Keratinocyte (primary cell): ENCODE data around the gene MCAM.

Experiments
- EZH2 ChIP-seq: IDR thresholded peaks from one replicate; pipeline ENCODE4 v1.6.1; 2012; ENCODE audit warnings: inconsistent platforms, mild to moderate bottlenecking, low read length, moderate library complexity
- TF ChIP-seq, protein P1 (sequence below), 3 experiments: IDR thresholded peaks in 1 of 3; conservative IDR thresholded peaks in 1 of 3; optimal IDR thresholded peaks in 1 of 3; 2 replicates in 2 of 3; 3 replicates in 1 of 3; pipeline versions ENCODE3 to v1.5.1; 2011; ENCODE audit warnings: low read length in 3 of 3, mild to moderate bottlenecking in 3 of 3, moderate library complexity in 2 of 3, control low read depth in 1 of 3, inconsistent platforms in 1 of 3; ENCODE audit not compliant: insufficient read depth in 2 of 3; ENCODE audit errors: extremely low read depth in 1 of 3

DNA sequence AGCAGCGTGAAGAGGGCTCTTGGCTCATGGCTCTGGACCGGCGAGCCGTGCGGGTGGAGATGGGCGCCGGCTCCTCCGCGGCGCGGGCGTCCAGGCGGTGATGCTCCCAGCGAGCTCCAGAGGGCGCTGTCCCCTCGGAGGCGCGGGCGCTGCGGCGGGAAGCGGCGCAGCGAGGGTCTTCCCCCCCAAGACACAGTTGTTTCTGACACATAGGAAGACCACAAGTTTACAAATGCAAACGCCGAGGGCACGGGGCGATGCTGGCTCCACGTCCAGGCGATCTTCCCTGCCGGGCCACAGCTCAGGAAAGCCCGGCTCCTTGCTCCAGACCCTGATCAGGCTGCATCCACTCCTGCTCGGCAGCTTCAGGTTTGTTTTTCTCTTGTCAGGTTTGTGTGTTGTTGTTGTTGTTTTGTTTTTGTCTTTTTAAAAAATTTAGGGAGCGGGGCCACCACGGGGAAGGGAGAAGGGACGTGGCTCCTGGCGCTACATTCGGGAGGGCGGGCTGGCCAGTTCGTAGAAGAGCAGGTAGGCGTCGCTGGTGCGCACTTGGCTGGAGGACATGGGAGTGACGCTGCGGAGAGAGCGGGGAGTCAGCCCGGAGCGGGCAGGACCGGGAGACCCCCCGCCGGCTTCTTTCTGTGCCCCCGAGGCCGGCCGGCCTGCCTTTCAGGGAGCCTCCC is 39.6 kb upstream of the MCAM start:
- TF ChIP-seq, protein P1, sequence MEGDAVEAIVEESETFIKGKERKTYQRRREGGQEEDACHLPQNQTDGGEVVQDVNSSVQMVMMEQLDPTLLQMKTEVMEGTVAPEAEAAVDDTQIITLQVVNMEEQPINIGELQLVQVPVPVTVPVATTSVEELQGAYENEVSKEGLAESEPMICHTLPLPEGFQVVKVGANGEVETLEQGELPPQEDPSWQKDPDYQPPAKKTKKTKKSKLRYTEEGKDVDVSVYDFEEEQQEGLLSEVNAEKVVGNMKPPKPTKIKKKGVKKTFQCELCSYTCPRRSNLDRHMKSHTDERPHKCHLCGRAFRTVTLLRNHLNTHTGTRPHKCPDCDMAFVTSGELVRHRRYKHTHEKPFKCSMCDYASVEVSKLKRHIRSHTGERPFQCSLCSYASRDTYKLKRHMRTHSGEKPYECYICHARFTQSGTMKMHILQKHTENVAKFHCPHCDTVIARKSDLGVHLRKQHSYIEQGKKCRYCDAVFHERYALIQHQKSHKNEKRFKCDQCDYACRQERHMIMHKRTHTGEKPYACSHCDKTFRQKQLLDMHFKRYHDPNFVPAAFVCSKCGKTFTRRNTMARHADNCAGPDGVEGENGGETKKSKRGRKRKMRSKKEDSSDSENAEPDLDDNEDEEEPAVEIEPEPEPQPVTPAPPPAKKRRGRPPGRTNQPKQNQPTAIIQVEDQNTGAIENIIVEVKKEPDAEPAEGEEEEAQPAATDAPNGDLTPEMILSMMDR (optimal IDR thresholded peaks at IDR 0.05 in 1 of 3, IDR thresholded peaks at IDR 0.05 in 1 of 3, conservative IDR thresholded peaks at IDR 0.05 in 1 of 3; ENCODE audit: extremely low read depth in 1 of 3, insufficient read depth in 2 of 3, low read length in 3 of 3): peak; percentile 67 to 94 (median 86)
- no peak for TF ChIP-seq EZH2
